Loucy (cell line): ENCODE measurements around the gene OXCT1.

Experiments used
- H2AFZ ChIP-seq: fragments of 200-600 bp; sonication (generic); 2 replicates; pipeline ENCODE4 v1.6.0; 2016; ENCODE audit warnings: antibody characterized with exemption, mild to moderate bottlenecking, low read length, moderate library complexity
- H3F3A ChIP-seq: fragments of 200-600 bp; 2 replicates; pipeline ENCODE4 v1.6.0; 2016; ENCODE audit warnings: antibody characterized with exemption, low read depth, mild to moderate bottlenecking
- H3K27me3 ChIP-seq: fragments of 200-600 bp; sonication (generic); 2 replicates; pipeline ENCODE4 v1.6.1; 2014; ENCODE audit warnings: low read length, mild to moderate bottlenecking; ENCODE audit not compliant: insufficient read depth, poor library complexity, severe bottlenecking
- H3K36me3 ChIP-seq: fragments of 200-600 bp; sonication (generic); 2 replicates; pipeline ENCODE4 v1.6.1; 2016; ENCODE audit warnings: low read length; ENCODE audit not compliant: insufficient read depth
- H3K4me1 ChIP-seq: fragments of 200-600 bp; sonication (generic); 2 replicates; pipeline ENCODE4 v1.5.1; 2014; ENCODE audit warnings: low read length, mild to moderate bottlenecking; ENCODE audit not compliant: insufficient read depth, poor library complexity, severe bottlenecking
- H3K4me2 ChIP-seq: fragments of 200-600 bp; sonication (generic); 2 replicates; pipeline ENCODE4 v1.6.0; 2014; ENCODE audit warnings: antibody characterized with exemption, low read length, low read depth, mild to moderate bottlenecking; ENCODE audit not compliant: poor library complexity, severe bottlenecking
- H3K4me3 ChIP-seq: fragments of 200-600 bp; sonication (generic); 2 replicates; pipeline ENCODE4 v1.5.1; 2014; ENCODE audit warnings: low read length, mild to moderate bottlenecking, mixed read lengths; ENCODE audit not compliant: poor library complexity, severe bottlenecking
- H3K79me2 ChIP-seq: fragments of 200-600 bp; sonication (generic); 2 replicates; pipeline ENCODE4 v1.6.1; 2014; ENCODE audit warnings: low read length; ENCODE audit not compliant: insufficient read depth
- H3K9ac ChIP-seq: fragments of 200-600 bp; sonication (generic); 2 replicates; pipeline ENCODE4 v1.6.0; 2014; ENCODE audit warnings: mild to moderate bottlenecking, low read depth, low read length, moderate library complexity; ENCODE audit not compliant: poor library complexity, severe bottlenecking
- H3K9me2 ChIP-seq: fragments of 200-600 bp; sonication (generic); replicated peaks from 2 replicates; pipeline ENCODE4 v1.6.1; 2016; ENCODE audit warnings: low read depth, low read length, mixed read lengths
- H3K9me3 ChIP-seq: fragments of 200-600 bp; sonication (generic); 2 replicates; pipeline ENCODE4 v1.6.1; 2014; ENCODE audit warnings: mild to moderate bottlenecking, antibody characterized with exemption, low read length, low read depth; ENCODE audit not compliant: insufficient read depth
- H4K20me1 ChIP-seq: fragments of 200-600 bp; sonication (generic); 2 replicates; pipeline ENCODE4 v1.6.0; 2014; ENCODE audit warnings: antibody characterized with exemption, low read length, mild to moderate bottlenecking; ENCODE audit not compliant: insufficient read depth, poor library complexity, severe bottlenecking
- EZH2phosphoT487 ChIP-seq: fragments of 200-600 bp; IDR thresholded peaks from 2 replicates; pipeline ENCODE4 v1.6.1; 2018; ENCODE audit warnings: antibody characterized with exemption, mild to moderate bottlenecking, moderate library complexity, borderline replicate concordance
- TF ChIP-seq, protein P1 (sequence below): fragments of 200-600 bp; sonication (generic); conservative IDR thresholded peaks from 2 replicates; pipeline ENCODE4 v1.5.1; 2014; ENCODE audit warnings: mild to moderate bottlenecking, antibody characterized with exemption, low read length

The OXCT1 gene

DNA sequence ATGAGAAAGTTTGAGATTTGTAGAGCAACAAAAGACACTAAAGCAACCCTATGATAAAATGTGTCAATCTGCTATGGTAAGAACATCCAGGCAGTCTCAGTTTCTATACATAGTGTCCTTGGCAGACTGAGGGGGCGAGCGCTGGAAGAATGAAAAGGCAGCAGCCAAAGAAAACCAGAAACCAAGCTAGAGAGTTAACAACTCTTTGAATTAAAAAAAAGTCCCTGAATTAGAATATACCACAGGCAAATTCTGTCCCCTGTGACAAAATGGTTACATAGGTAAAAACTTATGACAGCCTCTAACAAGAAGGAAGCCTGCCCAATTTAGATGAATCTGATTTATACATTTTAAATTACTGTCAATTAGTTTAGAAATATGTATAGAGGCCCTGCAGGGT is 106.7 kb downstream of the OXCT1 start:
- H3K4me1 ChIP-seq, result peaks cover 4% of the 10 kb centered on the region
- TF ChIP-seq EZH2phosphoT487, result no peak
- TF ChIP-seq, protein P1, sequence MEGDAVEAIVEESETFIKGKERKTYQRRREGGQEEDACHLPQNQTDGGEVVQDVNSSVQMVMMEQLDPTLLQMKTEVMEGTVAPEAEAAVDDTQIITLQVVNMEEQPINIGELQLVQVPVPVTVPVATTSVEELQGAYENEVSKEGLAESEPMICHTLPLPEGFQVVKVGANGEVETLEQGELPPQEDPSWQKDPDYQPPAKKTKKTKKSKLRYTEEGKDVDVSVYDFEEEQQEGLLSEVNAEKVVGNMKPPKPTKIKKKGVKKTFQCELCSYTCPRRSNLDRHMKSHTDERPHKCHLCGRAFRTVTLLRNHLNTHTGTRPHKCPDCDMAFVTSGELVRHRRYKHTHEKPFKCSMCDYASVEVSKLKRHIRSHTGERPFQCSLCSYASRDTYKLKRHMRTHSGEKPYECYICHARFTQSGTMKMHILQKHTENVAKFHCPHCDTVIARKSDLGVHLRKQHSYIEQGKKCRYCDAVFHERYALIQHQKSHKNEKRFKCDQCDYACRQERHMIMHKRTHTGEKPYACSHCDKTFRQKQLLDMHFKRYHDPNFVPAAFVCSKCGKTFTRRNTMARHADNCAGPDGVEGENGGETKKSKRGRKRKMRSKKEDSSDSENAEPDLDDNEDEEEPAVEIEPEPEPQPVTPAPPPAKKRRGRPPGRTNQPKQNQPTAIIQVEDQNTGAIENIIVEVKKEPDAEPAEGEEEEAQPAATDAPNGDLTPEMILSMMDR, result no peak
- H3K9ac ChIP-seq, result no peak overlapping the region
- H3K9me3 ChIP-seq, result no peaks in the 10 kb centered on the region
- no peak overlapping the region for H3K4me2 ChIP-seq
- H3K9me2 ChIP-seq, result no peaks in the 10 kb centered on the region
- H3K4me3 ChIP-seq, result no peak overlapping the region
- no peaks in the 10 kb centered on the region for H3F3A ChIP-seq
- H3K36me3 ChIP-seq, result peaks cover 38% of the 10 kb centered on the region; the same call in 1 of the 2 replicates
- no peaks in the 10 kb centered on the region for H3K79me2 ChIP-seq
- H3K27me3 ChIP-seq, result no peaks in the 10 kb centered on the region
- H2AFZ ChIP-seq, result no peak overlapping the region
- H4K20me1 ChIP-seq, result no peaks in the 10 kb centered on the region

GRCh38 chr5:41763081-41763480 is 107.1 kb downstream of the OXCT1 start:
- Histone ChIP-seq H3K4me3 (no peak overlapping the region), H3K9me2 (no peaks in the 10 kb centered on the region), H3K4me2 (no peak overlapping the region), H4K20me1 (no peaks in the 10 kb centered on the region), H3K9me3 (no peaks in the 10 kb centered on the region), H3K9ac (no peak overlapping the region), H2AFZ (no peak overlapping the region), H3F3A (no peaks in the 10 kb centered on the region), H3K36me3 (peaks cover 40% of the 10 kb centered on the region; the same call in 1 of the 2 replicates), H3K27me3 (no peaks in the 10 kb centered on the region), H3K4me1 (peaks cover 4% of the 10 kb centered on the region), H3K79me2 (no peaks in the 10 kb centered on the region)
- no peak for TF ChIP-seq EZH2phosphoT487
- TF ChIP-seq, protein P1, result no peak

GRCh38 chr5:41762426-41762825 is 107.8 kb downstream of the OXCT1 start:
- TF ChIP-seq, protein P1, result no peak
- no peak for TF ChIP-seq EZH2phosphoT487
- no peaks in the 10 kb centered on the region for H3K9me3 ChIP-seq
- H2AFZ ChIP-seq, result no peak overlapping the region
- no peaks in the 10 kb centered on the region for H3F3A ChIP-seq
- no peak overlapping the region for H3K9ac ChIP-seq
- H3K27me3 ChIP-seq, result no peaks in the 10 kb centered on the region
- no peaks in the 10 kb centered on the region for H4K20me1 ChIP-seq
- peaks cover 4% of the 10 kb centered on the region for H3K4me1 ChIP-seq
- H3K36me3 ChIP-seq, result peaks cover 46% of the 10 kb centered on the region; the same call in 1 of the 2 replicates
- H3K79me2 ChIP-seq, result no peaks in the 10 kb centered on the region
- no peak overlapping the region for H3K4me2 ChIP-seq
- no peak overlapping the region for H3K4me3 ChIP-seq
- H3K9me2 ChIP-seq, result no peaks in the 10 kb centered on the region
